Smooth muscle cell (in vitro differentiated cells): ENCODE results near the gene PPP2R2B. TPM values are rescaled to one million over a fixed set of nuclear protein-coding genes. Genes with fewer than 3 reads are reported as not detected.
A peak's percentile ranks its signal among the peaks of the same experiment; 100 is the strongest.

ENCODE experiments used
- DNase-seq: peaks from one replicate; lab custom pipeline; 2025; ENCODE audit not compliant: unreplicated experiment; lab: John Stamatoyannopoulos, UW
- H2AFZ ChIP-seq: fragments of 200-600 bp; sonication (generic); 2 replicates; pipeline ENCODE4 v1.6.0; 2016; ENCODE audit warnings: antibody characterized with exemption, low read depth, mild to moderate bottlenecking
- H3F3A ChIP-seq: fragments of 200-600 bp; sonication (generic); 2 replicates; pipeline ENCODE4 v1.6.0; 2017; ENCODE audit warnings: antibody characterized with exemption, low read depth
- H3K27ac ChIP-seq: fragments of 200-600 bp; sonication (generic); 2 replicates; pipeline ENCODE4 v1.5.1; 2016; ENCODE audit warnings: low read depth, mild to moderate bottlenecking
- H3K27me3 ChIP-seq: fragments of 200-600 bp; sonication (generic); 2 replicates; pipeline ENCODE4 v1.6.1; 2016; ENCODE audit warnings: low read depth, mild to moderate bottlenecking
- H3K36me3 ChIP-seq: fragments of 200-600 bp; sonication (generic); 2 replicates; pipeline ENCODE4 v1.5.1; 2016; ENCODE audit warnings: low read depth
- H3K4me1 ChIP-seq: fragments of 200-600 bp; sonication (generic); 2 replicates; pipeline ENCODE4 v1.5.1; 2016; ENCODE audit warnings: low read depth
- H3K4me2 ChIP-seq: fragments of 200-600 bp; sonication (generic); 2 replicates; pipeline ENCODE4 v1.6.0; 2016; ENCODE audit warnings: mild to moderate bottlenecking
- H3K4me3 ChIP-seq: fragments of 200-600 bp; sonication (generic); 2 replicates; pipeline ENCODE4 v1.5.1; 2016; ENCODE audit warnings: mild to moderate bottlenecking
- H3K79me2 ChIP-seq: fragments of 200-600 bp; sonication (generic); 2 replicates; pipeline ENCODE4 v1.6.0; 2016; ENCODE audit warnings: low read depth, mild to moderate bottlenecking
- H3K9ac ChIP-seq: fragments of 200-600 bp; sonication (generic); 2 replicates; pipeline ENCODE4 v1.6.0; 2016; ENCODE audit warnings: low read depth
- H3K9me3 ChIP-seq: fragments of 200-600 bp; sonication (generic); replicated peaks from 2 replicates; pipeline ENCODE4 v1.5.1; 2016; ENCODE audit warnings: low read depth
- H4K20me1 ChIP-seq: fragments of 200-600 bp; sonication (generic); 2 replicates; pipeline ENCODE4 v1.6.0; 2016; ENCODE audit warnings: low read depth
- WGBS: methylation state at CpG from one replicate; pipeline ENCODE4 v1.1.7; 2016; ENCODE audit warnings: low lambda C conversion rate; 5-methylcytosine and 5-hydroxymethylcytosine counted together
- polyA plus RNA-seq: library from polyadenylated mRNA; unstranded; fragments of >200 nt; fragmentation: Nextera tagmentation; extraction: Ambion mirVana; gene quantifications from 2 replicates; pipeline ENCODE4 v1.2.1, GENCODE V29; 2016
- total RNA-seq: library from RNA; depleted of rRNA; stranded (reverse); fragments of >200 nt; gene quantifications from 2 replicates; pipeline ENCODE4 v1.2.3, GENCODE V29; 2014
- TF ChIP-seq, protein P1 (sequence below): fragments of 200-600 bp; sonication (generic); IDR thresholded peaks from 2 replicates; pipeline ENCODE4 v1.5.1; 2017; ENCODE audit warnings: borderline replicate concordance, mild to moderate bottlenecking, antibody characterized with exemption; ENCODE audit not compliant: insufficient read depth, poor library complexity, severe bottlenecking

The PPP2R2B gene
- total and polyA plus RNA-seq, 2 experiments from 2014 or later = 0.89 to 2.2 TPM

DNA sequence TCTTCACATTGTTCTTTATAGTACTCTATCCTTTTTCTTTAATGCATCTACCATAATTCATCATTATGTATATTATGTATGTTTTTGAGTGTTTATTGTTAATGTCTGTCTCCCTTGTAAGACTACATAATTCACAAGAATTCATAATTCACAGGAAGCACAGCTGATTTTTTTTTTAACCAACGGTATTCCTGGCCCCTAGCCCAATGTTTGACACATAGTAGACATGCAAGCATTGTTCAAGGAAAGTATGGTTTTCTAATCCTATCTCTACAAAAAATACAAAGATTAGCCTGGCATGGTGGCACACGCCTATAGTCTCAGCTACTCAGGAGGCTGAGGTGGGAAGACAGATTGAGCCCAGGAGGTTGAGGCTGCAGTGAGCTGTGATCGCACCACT, 160.6 kb downstream of the PPP2R2B start:
- H3K4me1 ChIP-seq = no peaks in the 10 kb centered on the region
- H3K4me2 ChIP-seq = no peak overlapping the region
- H4K20me1 ChIP-seq = no peaks in the 10 kb centered on the region
- no peaks in the 10 kb centered on the region for H3K9me3 ChIP-seq
- 98% methylated on average over 3 of the region's 3 CpGs for WGBS
- H3K4me3 ChIP-seq = no peak overlapping the region
- TF ChIP-seq, protein P1, sequence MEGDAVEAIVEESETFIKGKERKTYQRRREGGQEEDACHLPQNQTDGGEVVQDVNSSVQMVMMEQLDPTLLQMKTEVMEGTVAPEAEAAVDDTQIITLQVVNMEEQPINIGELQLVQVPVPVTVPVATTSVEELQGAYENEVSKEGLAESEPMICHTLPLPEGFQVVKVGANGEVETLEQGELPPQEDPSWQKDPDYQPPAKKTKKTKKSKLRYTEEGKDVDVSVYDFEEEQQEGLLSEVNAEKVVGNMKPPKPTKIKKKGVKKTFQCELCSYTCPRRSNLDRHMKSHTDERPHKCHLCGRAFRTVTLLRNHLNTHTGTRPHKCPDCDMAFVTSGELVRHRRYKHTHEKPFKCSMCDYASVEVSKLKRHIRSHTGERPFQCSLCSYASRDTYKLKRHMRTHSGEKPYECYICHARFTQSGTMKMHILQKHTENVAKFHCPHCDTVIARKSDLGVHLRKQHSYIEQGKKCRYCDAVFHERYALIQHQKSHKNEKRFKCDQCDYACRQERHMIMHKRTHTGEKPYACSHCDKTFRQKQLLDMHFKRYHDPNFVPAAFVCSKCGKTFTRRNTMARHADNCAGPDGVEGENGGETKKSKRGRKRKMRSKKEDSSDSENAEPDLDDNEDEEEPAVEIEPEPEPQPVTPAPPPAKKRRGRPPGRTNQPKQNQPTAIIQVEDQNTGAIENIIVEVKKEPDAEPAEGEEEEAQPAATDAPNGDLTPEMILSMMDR = no peak
- H3K79me2 ChIP-seq = no peaks in the 10 kb centered on the region
- DNase-seq = no peak
- H2AFZ ChIP-seq = no peak overlapping the region
- H3K9ac ChIP-seq = no peak overlapping the region
- H3K27me3 ChIP-seq = no peaks in the 10 kb centered on the region
- H3K27ac ChIP-seq = no peak overlapping the region
- H3K36me3 ChIP-seq = no peaks in the 10 kb centered on the region
- H3F3A ChIP-seq = peaks cover 3% of the 10 kb centered on the region

DNA sequence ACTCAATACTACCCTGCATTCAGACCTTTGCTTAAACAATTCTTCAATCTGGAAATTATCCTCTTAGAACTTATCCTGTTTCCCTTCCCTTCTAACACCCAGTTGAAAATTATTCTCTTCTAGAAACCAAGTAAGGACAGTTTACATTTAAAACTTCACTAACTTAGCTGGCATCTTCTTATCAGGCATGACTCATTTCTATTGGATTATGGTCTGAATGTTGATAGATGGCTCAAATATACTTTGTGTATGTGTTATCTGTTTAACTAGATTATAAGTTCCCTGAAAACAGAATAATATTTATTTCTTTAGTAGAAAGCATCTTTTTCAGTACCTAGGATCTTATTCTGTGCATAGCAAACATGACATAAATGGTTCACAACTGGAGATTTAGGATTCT, 161.9 kb downstream of the PPP2R2B start:
- Histone ChIP-seq H3K79me2 (no peaks in the 10 kb centered on the region), H3K9me3 (no peaks in the 10 kb centered on the region), H3K27ac (no peak overlapping the region), H3K4me2 (peak overlapping the region; percentile 56), H2AFZ (no peak overlapping the region), H3K9ac (no peak overlapping the region), H3F3A (peaks cover 3% of the 10 kb centered on the region), H3K27me3 (no peaks in the 10 kb centered on the region), H3K36me3 (no peaks in the 10 kb centered on the region), H4K20me1 (no peaks in the 10 kb centered on the region), H3K4me1 (no peaks in the 10 kb centered on the region), H3K4me3 (no peak overlapping the region)
- DNase-seq = no peak
- TF ChIP-seq, protein P1 = no peak

DNA sequence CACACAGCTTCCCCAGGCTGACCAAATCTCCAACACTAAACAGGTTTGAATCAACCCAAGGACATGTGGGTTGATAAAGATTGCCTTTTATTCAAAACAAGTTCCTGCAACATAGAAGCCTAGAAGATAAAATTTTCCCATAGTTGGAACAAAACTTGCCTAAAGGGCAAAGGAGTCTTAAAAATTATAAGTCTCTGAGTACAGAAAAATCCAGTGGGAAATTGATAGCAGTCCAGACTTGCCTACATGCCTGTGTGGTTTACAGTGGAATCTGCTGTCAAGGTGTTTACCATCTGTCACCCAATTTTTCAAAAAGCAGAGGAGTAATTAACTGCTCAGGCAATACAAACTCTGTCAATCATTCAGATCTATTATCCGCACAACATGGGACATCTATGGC, 168.2 kb downstream of the PPP2R2B start:
- TF ChIP-seq, protein P1 = no peak
- Histone ChIP-seq H3K4me3 (no peak overlapping the region), H4K20me1 (no peaks in the 10 kb centered on the region), H3K27ac (no peak overlapping the region), H3K27me3 (no peaks in the 10 kb centered on the region), H3K79me2 (no peaks in the 10 kb centered on the region), H3K4me2 (no peak overlapping the region), H3K36me3 (no peaks in the 10 kb centered on the region), H2AFZ (no peak overlapping the region), H3K9me3 (no peaks in the 10 kb centered on the region), H3F3A (no peaks in the 10 kb centered on the region), H3K4me1 (no peaks in the 10 kb centered on the region), H3K9ac (no peak overlapping the region)
- 63% methylated on average over 1 of the region's 1 CpG for WGBS
- DNase-seq = no peak

DNA sequence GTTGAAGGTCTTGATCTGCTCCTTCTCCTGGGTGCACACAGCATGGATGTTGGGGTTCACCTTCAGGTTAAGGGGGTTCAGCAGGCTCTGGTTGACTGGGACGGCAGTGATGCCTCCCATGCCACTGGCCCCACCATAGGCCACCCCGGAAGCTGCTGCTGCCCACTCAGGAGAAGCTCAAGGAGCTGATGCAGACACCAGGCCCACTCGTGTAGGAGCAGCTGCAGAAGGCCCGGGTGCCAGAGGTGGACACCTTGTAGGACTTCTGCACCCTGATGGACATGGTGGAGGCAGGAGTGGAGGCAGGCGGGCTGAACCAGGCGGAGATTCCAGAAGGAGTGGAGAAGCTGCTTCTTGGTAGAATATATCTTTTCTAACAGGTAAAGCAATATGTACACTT, 171.2 kb downstream of the PPP2R2B start:
- Histone ChIP-seq H3F3A (no peaks in the 10 kb centered on the region), H3K4me1 (no peaks in the 10 kb centered on the region)
- TF ChIP-seq, protein P1 = no peak

More for the DNA sequence above, 171.2 kb downstream of the PPP2R2B start:
- Histone ChIP-seq H4K20me1 (no peaks in the 10 kb centered on the region), H3K79me2 (no peaks in the 10 kb centered on the region), H3K9me3 (no peaks in the 10 kb centered on the region), H2AFZ (no peak overlapping the region), H3K27me3 (no peaks in the 10 kb centered on the region), H3K9ac (no peak overlapping the region), H3K36me3 (no peaks in the 10 kb centered on the region), H3K4me2 (no peak overlapping the region), H3K27ac (no peak overlapping the region), H3K4me3 (no peak overlapping the region)
- DNase-seq = no peak
- 96% methylated on average over 6 of the region's 6 CpGs for WGBS
